Parathyroid adenoma (tissue), 2 donors: Measurements from ENCODE around the gene FARS2.

Experiments used
- H2AFZ ChIP-seq: fragments of 300-600 bp; sonication (generic); one replicate; pipeline ENCODE4 v1.7.0; 2017; ENCODE audit warnings: antibody characterized with exemption, mild to moderate bottlenecking
- H3K27ac ChIP-seq: fragments of 300-600 bp; sonication (generic); one replicate; pipeline ENCODE4 v1.7.0; 2017
- H3K27me3 ChIP-seq: fragments of 300-600 bp; sonication (generic); one replicate; pipeline ENCODE4 v1.7.0; 2017; ENCODE audit warnings: low read length; ENCODE audit not compliant: control insufficient read depth, insufficient read depth
- H3K36me3 ChIP-seq: fragments of 300-600 bp; sonication (generic); one replicate; pipeline ENCODE4 v1.7.0; 2017; ENCODE audit warnings: low read length; ENCODE audit not compliant: control insufficient read depth, insufficient read depth
- H3K4me1 ChIP-seq: fragments of 300-600 bp; sonication (generic); one replicate; pipeline ENCODE4 v1.7.0; 2017; ENCODE audit warnings: control low read depth
- H3K4me2 ChIP-seq: fragments of 300-600 bp; sonication (generic); one replicate; pipeline ENCODE4 v1.7.0; 2017; ENCODE audit warnings: low read length
- H3K4me3 ChIP-seq: fragments of 300-600 bp; sonication (generic); one replicate; pipeline ENCODE4 v1.7.0; 2017; ENCODE audit warnings: low read depth, low read length
- H3K79me2 ChIP-seq: fragments of 300-600 bp; sonication (generic); one replicate; pipeline ENCODE4 v1.7.0; 2017; ENCODE audit warnings: control low read depth
- H3K9ac ChIP-seq: fragments of 300-600 bp; sonication (generic); one replicate; pipeline ENCODE4 v1.7.0; 2017; ENCODE audit warnings: mild to moderate bottlenecking
- H3K9me3 ChIP-seq: fragments of 300-600 bp; sonication (generic); one replicate; pipeline ENCODE4 v1.7.0; 2017; ENCODE audit warnings: low read length; ENCODE audit not compliant: control insufficient read depth
- TF ChIP-seq, protein P1 (sequence below): fragments of 300-600 bp; sonication (generic); IDR thresholded peaks from one replicate; pipeline ENCODE4 v1.7.0; 2017; ENCODE audit warnings: antibody characterized with exemption, mild to moderate bottlenecking
- donor health status: primary hyperparathyroidism.

FARS2 gene

DNA sequence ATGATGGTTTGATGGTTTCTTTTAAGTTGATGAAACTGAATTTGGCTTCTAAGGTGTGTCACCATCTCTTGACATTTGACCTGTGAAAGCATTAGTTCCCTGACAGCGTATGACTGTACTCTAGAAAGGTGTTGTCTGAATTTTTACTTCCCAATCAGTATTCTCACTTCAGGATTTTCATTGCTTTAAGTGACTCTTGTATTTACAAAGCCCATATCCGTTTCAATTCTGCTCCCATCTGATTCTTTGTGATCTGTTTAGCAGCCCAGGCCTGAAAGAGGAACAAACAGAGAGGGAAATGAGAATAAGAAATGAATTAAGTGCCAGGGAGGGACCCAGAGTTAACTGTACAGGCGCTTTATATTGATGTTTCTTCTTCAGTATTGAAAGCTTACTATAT is 73.7 kb downstream of the FARS2 start:
- Histone ChIP-seq H3K27ac (no peak overlapping the region), H3K4me1 (no peaks in the 10 kb centered on the region), H3K4me2 (no peak overlapping the region), H2AFZ (no peak overlapping the region), H3K36me3 (no peaks in the 10 kb centered on the region), H3K4me3 (no peak overlapping the region), H3K27me3 (no peaks in the 10 kb centered on the region), H3K9ac (no peak overlapping the region), H3K9me3 (no peaks in the 10 kb centered on the region), H3K79me2 (no peaks in the 10 kb centered on the region)
- TF ChIP-seq, protein P1, sequence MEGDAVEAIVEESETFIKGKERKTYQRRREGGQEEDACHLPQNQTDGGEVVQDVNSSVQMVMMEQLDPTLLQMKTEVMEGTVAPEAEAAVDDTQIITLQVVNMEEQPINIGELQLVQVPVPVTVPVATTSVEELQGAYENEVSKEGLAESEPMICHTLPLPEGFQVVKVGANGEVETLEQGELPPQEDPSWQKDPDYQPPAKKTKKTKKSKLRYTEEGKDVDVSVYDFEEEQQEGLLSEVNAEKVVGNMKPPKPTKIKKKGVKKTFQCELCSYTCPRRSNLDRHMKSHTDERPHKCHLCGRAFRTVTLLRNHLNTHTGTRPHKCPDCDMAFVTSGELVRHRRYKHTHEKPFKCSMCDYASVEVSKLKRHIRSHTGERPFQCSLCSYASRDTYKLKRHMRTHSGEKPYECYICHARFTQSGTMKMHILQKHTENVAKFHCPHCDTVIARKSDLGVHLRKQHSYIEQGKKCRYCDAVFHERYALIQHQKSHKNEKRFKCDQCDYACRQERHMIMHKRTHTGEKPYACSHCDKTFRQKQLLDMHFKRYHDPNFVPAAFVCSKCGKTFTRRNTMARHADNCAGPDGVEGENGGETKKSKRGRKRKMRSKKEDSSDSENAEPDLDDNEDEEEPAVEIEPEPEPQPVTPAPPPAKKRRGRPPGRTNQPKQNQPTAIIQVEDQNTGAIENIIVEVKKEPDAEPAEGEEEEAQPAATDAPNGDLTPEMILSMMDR = no peak

DNA sequence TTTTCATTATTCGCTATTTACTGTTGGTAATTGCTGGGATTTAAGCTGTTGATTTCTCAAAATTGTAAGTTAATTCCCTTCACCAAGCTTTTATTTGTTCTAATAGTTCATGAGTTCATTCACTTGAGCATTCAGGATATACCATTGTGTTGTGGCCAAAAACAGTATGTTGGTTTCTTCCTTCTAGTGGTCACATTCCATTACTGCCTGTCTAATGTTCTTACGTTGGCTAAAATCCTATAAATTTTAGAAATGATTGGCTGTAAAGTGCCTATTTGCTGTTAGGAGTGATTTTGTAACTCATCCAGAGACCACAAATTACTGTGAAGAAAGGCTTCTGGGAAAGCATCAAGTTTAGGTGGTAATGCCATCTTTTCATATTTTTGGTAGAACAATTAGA is 76.3 kb downstream of the FARS2 start:
- Histone ChIP-seq H3K27ac (no peak overlapping the region), H3K27me3 (no peaks in the 10 kb centered on the region), H3K79me2 (peaks cover 5% of the 10 kb centered on the region), H3K9ac (no peak overlapping the region), H3K4me1 (no peaks in the 10 kb centered on the region), H3K36me3 (no peaks in the 10 kb centered on the region), H3K4me3 (no peak overlapping the region), H3K9me3 (no peaks in the 10 kb centered on the region), H2AFZ (no peak overlapping the region), H3K4me2 (no peak overlapping the region)
- TF ChIP-seq, protein P1 = no peak

DNA sequence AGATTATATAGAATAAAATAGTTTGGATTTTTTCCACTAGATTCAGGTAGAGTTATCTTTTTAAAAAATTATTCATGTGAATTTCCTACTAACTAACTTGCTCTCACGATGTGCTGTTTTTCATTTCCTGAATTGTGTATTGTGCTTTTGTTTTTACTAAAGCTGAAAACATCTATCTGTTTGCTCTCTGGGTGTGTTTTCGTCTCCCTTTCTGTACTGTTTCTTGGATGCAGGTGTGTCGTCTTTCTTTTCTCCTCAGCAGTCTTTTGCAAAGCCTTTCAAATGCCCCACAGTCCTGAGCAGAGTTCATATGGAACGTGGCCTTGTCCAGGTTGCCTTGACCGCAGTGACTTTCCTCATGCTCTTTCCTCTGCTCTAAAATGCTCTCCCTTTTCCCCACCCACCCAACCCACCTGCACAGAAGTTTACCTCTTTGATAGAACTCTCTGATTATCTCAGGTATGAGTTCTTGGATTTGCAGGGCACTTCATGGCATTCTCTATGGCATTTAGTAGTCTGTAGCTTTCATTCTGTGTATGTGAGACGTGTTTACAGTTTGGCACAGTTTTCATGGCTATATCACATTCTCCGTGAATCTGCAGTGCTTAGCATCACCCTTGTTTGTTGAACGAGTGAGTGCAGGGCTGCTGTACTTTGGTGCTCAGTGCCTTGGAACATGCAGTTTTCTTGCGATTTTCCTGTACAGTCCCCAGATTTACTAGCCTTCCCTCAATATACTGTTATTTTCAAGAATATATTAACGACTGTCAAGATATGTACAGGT is 77.1 kb downstream of the FARS2 start:
- Histone ChIP-seq H3K9ac (no peak overlapping the region), H3K9me3 (no peaks in the 10 kb centered on the region), H3K4me3 (no peak overlapping the region), H3K27ac (no peak overlapping the region), H2AFZ (no peak overlapping the region), H3K4me1 (no peaks in the 10 kb centered on the region), H3K79me2 (peaks cover 5% of the 10 kb centered on the region), H3K4me2 (no peak overlapping the region), H3K27me3 (no peaks in the 10 kb centered on the region), H3K36me3 (no peaks in the 10 kb centered on the region)
- TF ChIP-seq, protein P1 = no peak

DNA sequence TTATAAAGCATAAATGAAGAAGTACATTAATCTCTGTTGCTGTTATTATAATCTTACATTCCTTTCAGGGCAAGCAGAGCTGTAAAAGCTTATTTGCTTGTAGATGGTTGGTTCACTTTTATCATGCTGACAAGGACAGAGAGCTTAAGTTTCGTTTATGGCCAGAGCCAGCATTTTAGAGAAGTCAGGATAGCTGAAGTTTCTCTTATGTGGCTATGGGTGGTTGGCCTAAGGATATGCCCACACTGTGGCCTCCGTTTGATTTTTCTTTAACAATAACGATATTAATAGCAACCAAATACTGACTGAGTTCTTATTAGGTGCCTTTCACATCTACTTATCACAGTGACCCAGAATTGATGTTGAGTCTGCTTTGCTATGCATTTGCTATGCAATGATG is 78.5 kb downstream of the FARS2 start:
- no peak overlapping the region for H3K9ac ChIP-seq
- peaks cover 5% of the 10 kb centered on the region for H3K79me2 ChIP-seq
- no peak overlapping the region for H3K27ac ChIP-seq
- no peaks in the 10 kb centered on the region for H3K9me3 ChIP-seq
- H3K36me3 ChIP-seq = no peaks in the 10 kb centered on the region
- no peak overlapping the region for H3K4me3 ChIP-seq
- H3K4me2 ChIP-seq = no peak overlapping the region
- H3K4me1 ChIP-seq = peaks cover 5% of the 10 kb centered on the region
- H2AFZ ChIP-seq = no peak overlapping the region
- TF ChIP-seq, protein P1 = no peak
- H3K27me3 ChIP-seq = no peaks in the 10 kb centered on the region

DNA sequence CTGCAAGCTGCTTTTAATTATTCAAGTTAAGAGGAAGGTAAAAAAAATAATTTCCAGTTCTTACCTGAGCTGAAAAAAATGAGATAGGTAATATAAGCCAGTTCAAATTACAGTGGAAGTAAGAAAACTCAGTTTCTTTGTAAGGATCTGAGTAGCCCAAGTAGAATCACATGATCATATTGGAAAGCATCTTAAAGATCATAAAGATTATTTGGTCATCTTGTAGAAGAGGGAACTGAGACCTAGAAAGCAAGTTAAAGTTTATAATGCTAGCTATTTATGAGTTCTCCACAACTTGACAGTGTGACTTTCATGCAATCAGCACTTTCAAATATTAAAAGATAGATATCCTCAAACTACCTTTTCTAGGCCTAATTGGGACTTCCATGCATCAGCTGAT is 80.5 kb downstream of the FARS2 start:
- Histone ChIP-seq H3K9ac (no peak overlapping the region), H2AFZ (no peak overlapping the region), H3K4me1 (peaks cover 5% of the 10 kb centered on the region), H3K79me2 (peaks cover 5% of the 10 kb centered on the region), H3K9me3 (no peaks in the 10 kb centered on the region), H3K27me3 (no peaks in the 10 kb centered on the region), H3K4me3 (no peak overlapping the region), H3K27ac (no peak overlapping the region), H3K36me3 (no peaks in the 10 kb centered on the region), H3K4me2 (no peak overlapping the region)
- TF ChIP-seq, protein P1 = no peak
